Tibial nerve (tissue), 4 donors: ENCODE measurements around the gene MMP10. TPM values are rescaled to one million over a fixed set of nuclear protein-coding genes. Genes with fewer than 3 reads are reported as not detected.

ENCODE experiments used
- DNase-seq, 2 donors: peaks; one replicate each; pipeline ENCODE4 v3.0.0-alpha.2; 2019; ENCODE audit warnings: low spot score in 2 of 2
- H3K27ac ChIP-seq, 4 donors: fragments of 200-600 bp; sonication (generic) in 3 of 4; one replicate each; pipeline ENCODE4 v1.5.1; 2017 to 2019; ENCODE audit warnings: mild to moderate bottlenecking in 1 of 4
- H3K27me3 ChIP-seq, 2 donors: fragments of 200-600 bp; sonication (generic) in 1 of 2; one replicate each; pipeline versions ENCODE4 v1.5.1 to v1.6.0; 2017 to 2019
- H3K36me3 ChIP-seq, 3 donors: fragments of 200-600 bp; sonication (generic); one replicate each; pipeline ENCODE4 v1.5.1; 2018 to 2019
- H3K4me1 ChIP-seq, 4 donors: fragments of 200-600 bp; sonication (generic) in 3 of 4; one replicate each; pipeline ENCODE4 v1.5.1; 2017 to 2019
- H3K4me3 ChIP-seq, 4 donors: fragments of 200-600 bp; sonication (generic) in 3 of 4; one replicate each; pipeline ENCODE4 v1.5.1; 2017 to 2019; ENCODE audit warnings: mild to moderate bottlenecking in 1 of 4, moderate library complexity in 1 of 4
- H3K9me3 ChIP-seq, 4 donors: fragments of 200-600 bp; sonication (generic) in 3 of 4; one replicate each; pipeline ENCODE4 v1.5.1; 2017 to 2019
- CTCF ChIP-seq, 5 experiments: fragments of 200-600 bp in 3 of 5; fragments of 450-650 bp in 2 of 5; sonication (generic) in 3 of 5; IDR thresholded peaks; one replicate each; pipeline ENCODE4 v1.5.1; 2016 to 2019; ENCODE audit warnings: antibody characterized with exemption in 5 of 5, mild to moderate bottlenecking in 3 of 5, moderate library complexity in 2 of 5
- EP300 ChIP-seq, 2 donors: sonication (generic); formaldehyde crosslinking; IDR thresholded peaks; one replicate each; pipeline ENCODE4 v1.6.1; 2017; ENCODE audit warnings: antibody characterized with exemption in 2 of 2, mild to moderate bottlenecking in 1 of 2
- POLR2A ChIP-seq, 2 donors: fragments of 450-650 bp; IDR thresholded peaks; one replicate each; pipeline ENCODE4 v1.6.1; 2017; ENCODE audit warnings: antibody characterized with exemption in 2 of 2, mild to moderate bottlenecking in 2 of 2, moderate library complexity in 2 of 2
- WGBS, 2 donors: methylation state at CpG; one replicate each; pipeline ENCODE4 v1.1.5; 2018; 5-methylcytosine and 5-hydroxymethylcytosine counted together
- total RNA-seq, 4 donors: library from RNA; depleted of rRNA; stranded (reverse); fragments of >200 nt; gene quantifications; one replicate each; pipeline ENCODE4 v1.1.0, GENCODE V29; 2016

MMP10 gene
- total RNA-seq, 4 donors from 2014 or later = not detected

GRCh38 chr11:102770191-102770590, 10.2 kb downstream of the MMP10 start:
- no peak for DNase-seq
- no peaks in the 10 kb centered on the region for H3K4me1 ChIP-seq
- no peaks in the 10 kb centered on the region for H3K27me3 ChIP-seq
- no peaks in the 10 kb centered on the region for H3K36me3 ChIP-seq
- no peak overlapping the region for H3K4me3 ChIP-seq
- no peaks in the 10 kb centered on the region for H3K9me3 ChIP-seq
- no peak overlapping the region for H3K27ac ChIP-seq
- TF ChIP-seq EP300 (IDR thresholded peaks at IDR 0.05) (no peak), CTCF (IDR thresholded peaks at IDR 0.05) (no peak), POLR2A (IDR thresholded peaks at IDR 0.05) (no peak)

DNA sequence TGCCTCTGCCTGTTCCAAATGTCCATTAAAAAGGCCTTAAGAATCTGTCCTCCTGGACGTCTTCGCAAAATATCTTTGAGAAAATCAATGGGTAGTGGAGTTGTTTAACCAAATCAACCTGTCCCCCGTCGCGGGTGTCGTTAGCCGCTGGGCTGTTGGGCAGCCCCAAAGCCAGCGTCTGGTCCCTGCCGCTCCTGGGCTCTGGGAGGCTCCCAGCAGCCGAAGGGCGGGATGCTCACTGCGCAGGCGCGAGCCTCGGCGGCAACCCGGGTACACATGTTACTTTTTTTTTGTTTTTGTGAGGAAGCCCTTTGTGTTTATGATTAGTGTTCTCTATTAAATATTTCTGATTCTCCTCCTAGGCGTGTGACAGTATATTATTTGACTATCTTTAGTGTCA, 12.6 kb downstream of the MMP10 start:
- no peak overlapping the region for H3K27ac ChIP-seq
- WGBS, 2 donors = 61 to 68% methylated on average over 18 of the region's 18 CpGs
- TF ChIP-seq CTCF (IDR thresholded peaks at IDR 0.05) (no peak), EP300 (IDR thresholded peaks at IDR 0.05) (no peak)

GRCh38 chr11:102763440-102763839, 17.0 kb downstream of the MMP10 start:
- DNase-seq = no peak
- 84 to 85% methylated on average over 2 of the region's 2 CpGs for WGBS, 2 donors
- H3K9me3 ChIP-seq = no peaks in the 10 kb centered on the region
- peaks cover 0 to 4% (median 0%) of the 10 kb centered on the region in 4 donors for H3K4me1 ChIP-seq
- no peaks in the 10 kb centered on the region for H3K36me3 ChIP-seq
- no peaks in the 10 kb centered on the region for H3K27me3 ChIP-seq
- no peak overlapping the region for H3K27ac ChIP-seq
- no peak overlapping the region for H3K4me3 ChIP-seq
- no peak for TF ChIP-seq CTCF (IDR thresholded peaks at IDR 0.05)
- TF ChIP-seq POLR2A (IDR thresholded peaks at IDR 0.05) = no peak
- TF ChIP-seq EP300 (IDR thresholded peaks at IDR 0.05) = no peak

More for the DNA sequence above, 12.6 kb downstream of the MMP10 start:
- H3K27me3 ChIP-seq = no peaks in the 10 kb centered on the region
- no peaks in the 10 kb centered on the region for H3K36me3 ChIP-seq
- DNase-seq = no peak
- H3K9me3 ChIP-seq = no peaks in the 10 kb centered on the region
- no peak overlapping the region for H3K4me3 ChIP-seq
- no peaks in the 10 kb centered on the region for H3K4me1 ChIP-seq

DNA sequence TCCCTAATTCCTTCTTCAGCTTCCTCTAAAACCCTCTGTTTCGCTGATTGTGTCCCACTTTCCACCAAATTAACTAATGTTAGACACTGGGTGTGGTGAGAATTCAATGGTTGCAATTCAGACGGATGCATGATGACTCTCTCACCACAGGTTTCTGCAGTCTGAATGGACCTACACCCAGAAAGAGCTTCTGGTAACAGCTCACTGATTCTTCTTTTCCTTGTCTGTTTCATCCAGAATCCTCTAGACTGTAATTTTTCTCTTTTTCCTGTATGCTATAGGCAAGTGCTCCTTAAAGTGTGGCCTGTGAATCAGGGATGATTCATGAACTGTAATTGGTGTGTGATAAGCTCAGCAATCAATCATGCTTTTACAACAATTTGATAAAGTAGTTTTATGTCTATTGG, 18.1 kb downstream of the MMP10 start:
- WGBS, 2 donors = 41 to 52% methylated on average over 2 of the region's 2 CpGs
- H3K27me3 ChIP-seq = no peaks in the 10 kb centered on the region
- H3K4me3 ChIP-seq = no peak overlapping the region
- no peaks in the 10 kb centered on the region for H3K9me3 ChIP-seq
- TF ChIP-seq EP300 (IDR thresholded peaks at IDR 0.05) (no peak), CTCF (IDR thresholded peaks at IDR 0.05) (no peak), POLR2A (IDR thresholded peaks at IDR 0.05) (no peak)
- DNase-seq = no peak
- peaks cover 0 to 4% (median 0%) of the 10 kb centered on the region in 4 donors for H3K4me1 ChIP-seq
- H3K36me3 ChIP-seq = no peaks in the 10 kb centered on the region
- H3K27ac ChIP-seq = no peak overlapping the region

DNA sequence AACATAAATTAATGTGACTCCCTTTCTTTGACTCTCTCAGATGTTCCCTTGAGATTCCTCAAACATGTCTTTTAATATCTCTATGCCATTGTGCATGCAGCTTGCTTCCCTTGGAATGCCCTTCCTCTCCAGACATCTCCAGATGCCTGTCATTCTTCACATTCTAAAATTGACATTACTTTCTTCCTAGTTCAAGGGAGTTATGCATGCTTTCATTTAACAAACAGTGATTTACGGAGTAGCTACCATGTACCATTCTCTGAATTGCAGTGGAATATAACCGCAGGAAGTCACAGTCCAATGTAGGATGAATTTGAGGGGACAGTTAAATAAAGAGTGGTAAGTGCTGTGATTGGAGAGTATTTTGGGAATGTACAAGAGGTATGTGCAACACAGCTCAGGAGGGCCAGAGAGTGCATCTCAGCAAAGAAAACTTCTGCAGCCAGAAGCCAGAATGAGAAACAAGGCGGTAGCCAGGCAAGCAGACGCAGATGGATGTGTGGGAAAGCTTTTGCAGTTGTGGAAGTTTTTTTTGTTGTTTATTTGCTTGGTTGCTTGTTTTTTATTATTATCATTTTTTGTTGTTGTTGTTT, 18.7 kb downstream of the MMP10 start:
- H3K36me3 ChIP-seq = no peaks in the 10 kb centered on the region
- no peaks in the 10 kb centered on the region for H3K9me3 ChIP-seq
- peaks cover 0 to 4% (median 0%) of the 10 kb centered on the region in 4 donors for H3K4me1 ChIP-seq
- H3K27ac ChIP-seq = no peak overlapping the region
- TF ChIP-seq POLR2A (IDR thresholded peaks at IDR 0.05) (no peak), EP300 (IDR thresholded peaks at IDR 0.05) (no peak)
- DNase-seq = no peak
- H3K4me3 ChIP-seq = no peak overlapping the region
- no peaks in the 10 kb centered on the region for H3K27me3 ChIP-seq
- WGBS, 2 donors = 51 to 53% methylated on average over 4 of the region's 4 CpGs
